HG03432 (cell line): Measurements from ENCODE around the gene KISS1.

ENCODE experiments used
- ATAC-seq: cut with Tn5 transposase; IDR thresholded peaks from one replicate; pipeline ENCODE4 v1.9.1; 2021; ENCODE audit warnings: mild to moderate bottlenecking, moderate library complexity; ENCODE audit not compliant: unreplicated experiment

Gene KISS1

DNA sequence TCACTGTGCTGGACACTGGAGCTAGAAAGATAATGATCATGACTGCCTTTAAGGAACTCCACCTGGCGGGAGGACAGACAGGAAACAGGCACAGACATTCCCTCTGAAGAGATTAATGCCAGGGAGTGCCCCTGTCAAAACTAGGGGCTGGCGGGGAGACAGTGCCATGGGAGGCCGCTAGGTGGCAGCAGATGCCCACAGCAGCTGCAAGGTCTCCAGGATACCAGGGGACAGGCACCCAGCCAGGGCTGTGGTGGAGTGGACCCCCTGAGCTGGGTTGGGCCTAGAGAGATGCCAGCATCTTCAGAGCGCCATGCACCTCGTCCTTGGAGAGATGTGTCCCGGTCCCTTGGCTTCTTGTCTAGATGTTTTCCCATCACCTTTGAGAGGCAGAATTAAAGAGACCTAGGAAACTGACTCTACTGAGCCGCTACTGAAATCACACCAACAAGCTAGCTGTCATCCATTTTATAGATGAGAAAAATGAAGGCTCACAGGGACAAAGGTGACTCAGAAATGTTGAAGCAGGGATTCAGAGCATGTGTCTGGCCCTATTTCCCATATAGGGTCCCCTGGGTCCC is 33.7 kb downstream of the KISS1 start:
- ATAC-seq = peak; percentile 60

DNA sequence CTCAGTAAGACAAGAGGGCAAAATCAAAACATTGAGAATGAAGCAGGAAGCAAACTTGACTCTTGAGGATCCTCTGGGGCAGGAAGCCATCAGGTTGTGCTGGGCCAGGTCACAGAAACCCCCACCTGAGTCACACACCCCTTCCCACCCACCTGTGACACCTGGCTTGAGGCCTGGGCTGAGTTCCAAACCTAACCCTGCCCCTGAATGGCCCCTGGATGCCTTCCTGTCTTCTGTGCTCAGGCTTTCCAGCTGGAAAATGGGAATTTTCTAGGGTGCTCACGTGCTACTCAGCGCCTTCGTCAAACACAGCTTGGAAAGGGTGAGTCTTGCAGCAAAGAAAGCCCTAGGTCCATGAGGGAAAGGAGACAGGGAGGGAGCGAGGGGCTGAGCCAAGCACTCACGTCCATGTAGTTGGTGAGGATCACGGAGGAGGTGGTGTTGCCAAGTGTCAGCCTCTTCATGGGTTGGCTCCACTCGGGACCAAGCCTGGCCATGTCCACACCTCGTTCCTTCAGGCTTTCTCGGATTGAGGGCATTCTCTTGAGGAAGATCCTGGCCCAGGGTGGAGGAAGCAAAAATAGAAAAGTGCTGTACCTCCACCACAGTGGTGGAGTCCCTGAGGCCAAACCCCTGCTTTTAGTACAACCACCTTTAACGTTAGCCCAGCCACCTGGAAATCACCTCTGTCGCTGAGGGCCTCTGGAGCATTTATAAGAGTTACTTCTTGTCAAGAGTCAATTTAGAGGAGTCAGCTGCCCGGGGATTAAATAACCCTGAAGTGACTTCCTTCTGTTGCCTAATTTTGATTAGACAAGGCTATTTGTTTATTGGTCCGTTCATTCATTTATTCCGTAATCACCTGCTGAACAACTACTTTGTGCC is 34.4 kb downstream of the KISS1 start:
- ATAC-seq = no peak

DNA sequence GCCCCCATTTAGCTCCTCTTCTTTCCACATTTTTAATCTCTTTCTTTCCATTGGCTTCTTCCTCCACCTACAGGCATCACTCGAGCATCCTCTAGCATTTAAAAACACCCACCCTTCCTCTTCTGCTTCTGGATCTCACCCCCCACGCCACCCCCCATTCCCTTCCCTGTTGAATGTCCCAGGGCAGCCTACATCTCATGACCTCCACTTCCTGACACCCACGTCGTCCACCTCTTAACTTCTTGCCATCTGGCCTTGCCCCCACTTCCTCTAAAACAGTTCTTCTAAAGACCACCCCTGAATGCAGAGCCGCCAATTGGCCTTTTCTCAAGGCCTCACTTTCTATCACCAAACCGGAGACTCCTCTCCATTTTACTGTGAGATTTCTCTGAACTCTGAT is 38.3 kb downstream of the KISS1 start:
- no peak for ATAC-seq

DNA sequence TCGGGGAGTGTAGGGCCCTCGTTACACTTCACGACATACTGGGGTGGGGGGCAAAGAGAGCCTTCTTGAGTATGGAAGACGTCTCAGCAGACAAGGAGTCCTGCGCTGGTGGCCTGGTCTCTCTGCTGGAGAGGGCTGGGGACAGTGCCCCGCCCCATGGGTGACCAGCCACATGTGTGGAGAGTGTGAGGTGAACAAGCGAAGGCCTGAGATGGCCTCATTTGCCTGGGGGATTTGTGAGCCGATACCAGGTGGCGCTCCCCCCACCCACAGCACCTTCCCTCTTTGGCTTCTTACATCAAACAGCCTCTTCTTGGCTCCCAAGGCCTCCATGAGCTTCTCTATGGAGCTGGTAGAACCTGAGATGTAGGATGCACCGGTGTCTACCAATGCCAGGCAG is 40.4 kb downstream of the KISS1 start:
- ATAC-seq = no peak

DNA sequence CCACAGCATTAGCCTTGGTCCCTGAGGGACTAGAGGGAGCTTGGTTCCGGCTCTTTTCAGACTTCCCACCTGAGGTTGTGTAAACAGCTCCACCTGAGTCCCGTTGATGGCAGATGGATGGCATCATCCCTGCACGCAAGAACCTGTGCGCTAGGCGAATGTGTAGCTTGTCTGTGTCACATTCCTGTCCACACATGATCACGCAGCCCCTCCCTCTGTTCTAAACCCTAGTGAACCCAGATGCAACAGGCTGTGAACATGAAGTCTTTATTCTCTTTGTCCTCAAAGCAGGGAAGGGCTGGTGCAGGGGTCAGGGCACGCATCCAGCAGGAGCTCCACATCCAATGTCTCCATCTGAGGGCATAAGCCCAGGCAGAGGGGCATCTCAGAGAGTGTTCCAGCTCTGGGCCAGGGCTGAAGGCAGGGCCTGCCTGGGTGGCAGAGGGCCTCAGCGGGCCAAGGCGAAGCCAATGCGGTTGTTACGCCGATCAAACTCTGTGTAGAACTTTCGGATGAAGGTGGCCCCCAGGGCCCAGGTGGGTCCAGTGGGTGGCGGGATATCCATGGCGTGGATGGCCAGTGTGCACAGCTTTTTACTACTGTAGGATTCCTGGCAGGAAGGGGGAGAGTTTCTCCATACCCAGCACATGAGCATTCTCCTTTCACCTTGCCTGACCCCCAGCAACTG is 41.6 kb downstream of the KISS1 start:
- ATAC-seq = no peak

DNA sequence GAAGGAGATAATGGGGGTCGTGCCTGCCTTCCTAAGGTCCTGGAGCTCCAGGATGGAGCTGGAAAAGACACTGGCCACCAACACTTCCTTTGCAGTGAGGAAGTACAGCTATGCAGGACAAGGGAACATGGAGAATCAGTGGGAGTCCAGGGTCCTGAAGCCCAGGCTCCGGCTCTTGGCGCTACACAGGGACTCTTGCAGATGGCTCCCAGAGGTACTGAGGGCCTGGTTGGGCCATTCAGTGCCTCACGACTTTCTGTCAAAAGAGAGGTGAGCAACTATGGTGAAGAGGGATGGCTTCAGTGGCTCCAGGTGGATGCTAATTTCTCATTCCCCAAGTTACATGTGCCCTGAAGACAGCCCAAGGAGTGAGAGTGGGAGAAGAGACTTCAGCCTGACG is 42.6 kb downstream of the KISS1 start:
- no peak for ATAC-seq

DNA sequence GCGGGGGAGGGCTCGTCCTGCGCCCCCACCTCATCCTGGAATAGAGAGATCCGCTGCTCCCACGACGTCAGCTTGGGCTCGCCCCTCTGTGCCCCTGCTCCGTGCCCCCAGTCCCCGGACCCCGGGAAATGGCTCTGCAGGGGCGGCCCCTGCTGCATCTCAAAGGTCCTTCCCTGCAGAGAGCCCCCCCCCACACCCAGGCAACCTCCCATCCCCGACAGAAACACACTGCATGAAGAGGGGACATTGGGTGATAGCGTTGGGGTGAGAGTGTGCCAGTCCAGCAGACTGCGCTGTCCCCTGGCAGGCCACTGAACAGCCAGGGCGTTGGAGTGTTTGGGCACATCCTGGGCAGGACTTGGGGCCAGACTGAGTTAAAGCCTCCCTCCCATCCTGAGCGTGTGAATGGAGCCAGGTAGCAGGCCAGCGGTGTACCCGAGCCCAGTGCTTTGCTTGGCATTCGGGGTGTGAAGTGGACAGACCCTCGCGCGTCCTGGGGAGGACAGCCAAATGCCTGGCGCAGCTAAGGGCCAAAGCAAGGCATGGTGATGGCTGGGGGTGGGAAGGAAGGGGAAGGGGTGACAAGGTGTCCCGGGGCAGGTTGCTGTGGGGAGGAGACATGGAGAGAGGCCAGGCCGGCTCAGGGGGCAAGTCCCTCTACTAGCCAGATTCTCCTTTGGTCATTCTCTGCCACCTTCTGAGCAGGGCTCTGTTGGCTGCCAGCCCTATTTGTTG is 43.8 kb downstream of the KISS1 start:
- no peak for ATAC-seq

DNA sequence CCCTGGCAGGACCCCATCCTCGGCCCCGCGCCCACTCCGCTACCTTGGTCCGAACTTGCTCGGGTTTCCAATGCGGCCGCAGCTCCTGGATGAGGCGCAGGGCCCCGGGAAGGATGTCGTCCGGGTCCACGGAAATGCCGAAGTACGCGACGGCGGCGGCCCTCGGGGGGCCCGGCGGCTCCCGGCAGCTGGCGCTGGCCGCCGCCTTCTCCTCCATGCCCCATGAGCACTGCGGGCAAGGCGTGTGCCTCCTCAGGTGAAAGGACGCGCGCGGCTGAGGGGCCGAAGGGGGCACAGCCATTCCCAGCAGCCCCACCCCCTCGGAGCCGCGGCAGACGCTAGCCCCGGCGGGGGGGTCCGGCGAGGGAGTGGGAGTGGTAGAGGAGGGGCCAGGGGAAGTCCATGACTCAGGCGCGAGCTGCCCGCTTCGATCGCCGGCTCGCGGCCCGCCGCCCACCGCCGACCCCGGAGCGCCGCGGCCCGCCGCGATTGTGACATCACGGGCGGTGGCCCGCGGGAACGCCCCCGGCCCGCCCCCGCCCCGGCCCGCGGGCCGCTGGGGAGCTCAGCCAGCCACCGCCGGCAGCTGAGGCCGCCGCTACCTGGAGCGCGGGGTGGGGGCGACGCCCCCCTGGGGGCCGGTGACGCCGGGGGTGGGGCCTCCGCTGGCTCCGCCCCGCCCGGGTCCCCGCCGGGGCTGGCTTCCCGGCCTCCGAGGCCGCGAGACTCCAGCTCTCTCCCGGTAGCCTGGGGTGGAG is 44.6 kb downstream of the KISS1 start, which contains the start of gene ETNK2:
Gene ETNK2, minus strand, starts transcription at position 493 of the 758 bp plus-strand sequence. Its CDS starts 192 bp downstream, at position 301.
- no peak for ATAC-seq

DNA sequence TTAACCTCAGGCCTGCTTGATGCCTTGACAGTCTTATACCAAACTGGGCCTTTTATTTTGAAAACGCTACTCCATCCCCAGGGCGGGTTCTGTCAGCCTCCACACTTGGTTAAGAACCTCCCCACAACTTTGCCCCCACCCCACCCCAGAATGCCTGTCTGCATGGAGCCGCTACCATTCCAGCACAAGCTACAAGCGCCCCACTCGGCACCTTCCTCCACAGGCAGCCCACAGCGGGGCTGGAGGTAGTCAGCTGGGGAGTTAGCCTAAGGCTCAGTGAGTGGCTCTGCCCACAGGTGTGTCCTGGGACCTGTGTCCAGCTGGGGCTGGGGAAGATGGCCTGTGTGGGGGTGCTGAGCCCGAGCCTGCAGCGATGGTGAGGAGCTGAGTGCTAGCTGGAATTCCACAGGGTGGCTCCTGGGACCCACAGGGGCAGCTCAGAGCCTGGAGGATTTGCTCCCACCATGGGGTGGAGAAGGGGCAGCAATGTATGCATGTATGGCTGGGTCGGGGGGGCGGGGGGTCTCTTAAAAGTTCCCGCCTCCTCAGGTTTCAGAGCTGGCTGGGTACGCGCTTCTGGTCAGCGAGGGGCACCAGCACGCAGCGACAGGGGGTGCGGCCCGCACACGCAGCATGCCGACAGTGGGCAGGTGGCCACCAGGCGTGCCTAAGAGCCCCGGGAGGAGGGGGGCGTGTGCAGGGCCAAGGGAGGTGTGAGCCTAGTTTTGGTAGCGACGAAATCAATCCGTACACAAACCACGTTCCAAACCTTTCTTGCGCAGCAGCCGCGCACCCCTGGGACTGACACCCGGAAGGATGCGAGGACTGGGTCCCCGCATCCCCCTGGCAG is 45.4 kb downstream of the KISS1 start:
- no peak for ATAC-seq

DNA sequence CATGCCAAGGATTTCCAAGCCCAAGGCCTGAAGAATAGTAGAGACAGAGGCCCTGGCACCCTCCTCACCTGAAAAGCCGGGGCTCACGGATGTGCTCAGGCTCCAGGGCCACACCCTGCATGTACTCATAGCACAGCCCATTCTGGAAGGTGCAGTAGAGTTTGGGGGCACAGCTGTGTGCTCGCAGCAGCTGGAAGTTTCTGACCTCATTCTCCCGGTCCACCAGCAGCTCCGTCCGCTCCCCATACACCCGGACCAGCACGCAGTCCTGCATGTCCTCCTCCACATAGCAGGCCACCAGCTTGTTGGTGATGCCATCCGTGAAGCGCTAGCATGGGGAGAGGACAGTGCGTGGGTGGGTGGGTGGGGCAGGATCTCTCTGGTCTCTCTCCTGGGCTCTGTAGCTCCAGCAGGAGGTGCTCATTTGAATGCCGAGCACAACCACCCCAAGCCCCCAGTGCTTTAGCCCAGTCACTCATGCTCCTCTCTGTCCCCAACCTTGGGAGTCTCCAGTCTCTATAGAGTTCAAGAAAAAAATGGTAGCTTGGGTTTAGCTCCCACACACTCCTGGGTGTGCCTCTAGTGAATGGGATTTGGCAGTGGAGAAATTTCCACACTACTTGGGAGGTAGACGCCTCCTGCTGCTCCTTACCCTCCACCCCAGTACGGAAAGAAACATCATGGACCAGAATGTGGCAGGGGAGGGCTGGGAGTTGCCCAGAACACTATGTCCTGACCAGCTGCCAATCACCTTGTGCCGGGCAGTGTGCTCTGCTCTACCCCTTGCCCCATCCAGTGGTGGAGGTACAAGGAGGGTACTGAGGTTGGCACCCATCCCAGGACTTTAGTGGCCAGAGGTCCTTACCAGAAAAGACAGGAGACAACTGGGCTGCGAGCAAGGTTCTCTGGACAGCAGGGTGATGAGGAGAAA is 46.4 kb downstream of the KISS1 start:
- no peak for ATAC-seq

DNA sequence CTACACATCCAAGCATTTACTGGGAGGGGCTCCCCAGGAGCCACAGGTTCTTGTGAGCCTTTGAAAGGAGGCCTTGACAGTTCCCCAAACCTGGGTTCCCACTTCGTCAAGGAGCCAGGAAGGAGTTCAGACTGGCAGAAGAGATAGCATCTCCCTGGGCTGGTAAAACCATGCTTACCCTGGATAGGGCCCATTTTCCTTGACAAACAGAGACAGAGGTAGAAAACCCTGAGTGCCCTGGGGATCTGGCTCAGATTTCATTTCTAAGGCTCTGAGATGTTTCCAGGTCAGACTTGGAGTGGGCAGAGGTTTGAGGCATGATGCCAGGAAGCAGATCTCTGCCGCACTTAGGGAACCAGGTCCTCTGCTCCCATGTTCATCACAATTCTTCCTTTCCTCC is 47.2 kb downstream of the KISS1 start:
- ATAC-seq = no peak

DNA sequence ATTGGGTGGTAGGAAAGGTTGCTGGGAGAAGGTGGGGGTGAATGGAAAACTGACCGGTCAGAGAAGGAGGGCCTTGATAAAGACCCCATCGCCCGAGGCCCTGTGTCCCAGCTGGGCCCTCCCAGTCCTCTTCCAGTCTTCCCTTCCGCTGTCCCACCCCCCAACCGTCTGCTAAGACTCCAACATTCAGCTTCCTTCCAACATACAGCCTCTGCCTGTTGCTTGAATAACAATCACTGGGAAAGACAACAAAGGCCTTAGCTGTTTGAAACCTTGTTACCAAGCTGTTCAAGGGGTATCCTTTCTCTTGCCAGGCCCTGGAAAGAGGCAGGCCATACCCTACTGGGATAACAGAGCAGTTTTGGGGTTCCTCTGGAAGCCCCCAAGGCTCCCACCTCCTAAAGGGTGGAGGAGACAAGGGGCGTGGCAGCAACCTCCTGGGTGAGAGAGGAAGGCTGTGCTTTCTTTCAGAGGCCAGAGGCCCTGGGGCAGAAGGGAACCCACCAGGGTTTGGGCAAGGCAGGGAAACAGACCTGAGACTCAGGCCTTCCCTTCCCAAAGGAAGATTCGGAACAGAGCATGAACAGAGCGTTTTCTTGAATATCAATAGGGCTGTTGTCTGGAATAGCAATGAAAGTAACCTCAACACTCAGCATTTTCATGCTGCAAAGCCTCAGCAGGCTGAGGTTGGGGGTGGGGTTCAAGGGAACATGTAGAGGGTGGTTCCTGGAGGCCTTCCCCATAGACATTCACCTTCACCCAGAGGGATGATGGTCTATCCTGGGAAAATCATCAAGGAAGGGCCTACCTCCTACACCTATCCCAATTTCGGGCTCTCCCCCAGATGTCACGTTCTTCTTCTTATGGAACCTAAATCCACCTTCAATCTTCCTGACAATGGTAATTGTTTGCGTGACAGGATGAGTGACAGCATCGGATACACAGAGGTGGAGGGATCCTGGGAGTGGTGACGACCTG is 48.6 kb downstream of the KISS1 start:
- ATAC-seq = no peak

DNA sequence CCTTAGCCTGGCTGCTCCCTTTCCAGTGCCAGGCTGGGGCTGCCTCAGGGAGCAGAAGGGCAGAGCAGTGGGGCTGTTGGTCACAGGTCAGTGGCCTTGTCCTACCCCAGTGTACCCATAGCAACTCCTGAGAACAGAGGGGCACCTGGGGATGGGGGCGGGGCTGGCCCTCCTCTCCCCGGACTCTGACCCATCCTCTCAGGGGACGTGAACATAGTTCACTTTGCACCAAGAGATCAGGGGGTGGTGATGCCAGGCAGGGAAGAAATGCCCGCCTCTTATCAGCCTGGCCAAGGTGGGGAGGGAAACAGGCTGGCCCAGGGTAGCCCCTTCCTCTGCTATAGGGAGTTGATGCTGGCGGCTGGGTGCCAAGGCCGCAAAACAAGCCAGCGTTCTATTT is 49.3 kb downstream of the KISS1 start:
- no peak for ATAC-seq

DNA sequence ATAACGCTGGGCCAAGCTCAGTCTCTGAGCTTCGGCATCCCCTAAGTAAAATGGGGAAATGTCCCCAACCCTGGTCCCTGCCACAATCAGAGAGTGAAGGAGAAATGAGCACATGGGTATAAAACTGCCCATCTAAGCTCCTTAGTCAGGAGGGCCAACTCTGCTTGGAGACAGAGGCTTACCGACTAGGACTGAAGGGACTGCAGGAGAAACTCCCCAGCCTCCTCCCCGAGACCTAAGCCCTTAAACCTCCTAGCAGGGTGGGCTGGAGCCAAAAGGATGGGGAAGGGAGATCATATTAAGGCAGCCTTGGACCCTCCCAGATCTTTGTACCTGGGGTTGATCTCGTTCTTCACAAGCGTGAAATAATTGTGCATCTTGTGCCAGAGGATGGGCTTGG is 50.0 kb downstream of the KISS1 start:
- ATAC-seq = no peak

DNA sequence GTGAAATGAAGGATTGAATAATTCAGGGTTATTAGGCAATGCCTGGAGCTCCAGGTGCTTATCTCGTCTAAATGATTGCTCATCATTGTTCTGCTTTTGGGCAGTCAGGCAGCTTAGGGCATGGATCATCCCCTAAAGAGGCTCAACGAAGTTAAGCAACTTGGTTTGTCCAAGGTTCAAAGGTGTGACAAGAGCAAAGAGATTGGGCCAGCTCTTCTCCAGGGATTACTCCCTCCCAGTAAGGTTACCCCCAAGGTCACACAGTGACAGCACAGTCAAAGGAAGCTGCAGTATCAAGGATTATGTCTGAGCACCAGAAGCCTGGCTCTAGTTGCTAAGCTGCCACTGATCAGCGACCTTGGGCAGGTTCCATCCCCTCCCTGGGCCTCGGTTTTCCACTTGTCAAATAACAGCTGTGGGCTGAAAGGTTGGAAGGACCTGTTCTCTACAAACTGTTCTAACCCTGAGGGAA is 51.2 kb downstream of the KISS1 start:
- ATAC-seq = no peak

DNA sequence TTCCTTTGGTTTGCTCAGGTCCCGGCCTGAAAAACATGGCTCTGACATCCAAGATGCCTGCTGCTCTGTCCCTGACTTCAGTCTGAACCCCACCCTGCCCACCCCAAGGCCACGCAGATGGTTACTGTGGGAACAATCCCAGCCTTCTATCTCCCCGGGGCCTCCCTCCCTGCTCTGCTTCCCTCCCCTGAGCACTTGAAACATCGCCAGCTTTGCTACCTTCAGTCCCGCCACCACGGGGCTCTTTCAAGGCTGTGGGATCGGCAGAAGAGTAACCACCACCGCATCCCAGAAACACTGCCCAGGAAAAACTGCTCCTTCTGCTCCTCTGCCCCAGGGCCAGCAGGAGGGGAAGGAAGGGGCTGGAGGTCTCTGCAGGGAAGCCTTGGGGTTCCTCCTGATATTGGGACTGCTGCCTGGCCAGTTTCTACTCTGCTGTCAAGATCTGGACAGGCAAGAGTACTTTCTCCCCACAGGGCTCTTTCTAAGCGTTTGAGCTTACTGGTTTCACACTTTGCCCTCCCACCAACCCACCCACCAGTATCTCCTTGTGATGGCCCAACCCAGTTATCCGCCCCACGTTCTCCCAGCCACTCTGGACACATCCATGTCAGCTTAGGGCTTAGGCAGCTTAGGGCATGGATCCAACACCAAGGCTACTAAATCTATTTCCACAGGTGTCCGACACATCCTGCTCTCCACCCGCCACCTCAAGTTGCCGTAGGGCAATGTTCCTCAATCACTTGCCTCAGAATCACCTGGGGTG is 52.8 kb downstream of the KISS1 start:
- no peak for ATAC-seq
